GM21825 (cell line): ENCODE measurements around the gene MRPL45.

ENCODE experiments used
- ATAC-seq: cut with Tn5 transposase; IDR thresholded peaks from one replicate; pipeline ENCODE4 v1.9.1; 2021; ENCODE audit warnings: mild to moderate bottlenecking, moderate library complexity; ENCODE audit not compliant: unreplicated experiment

MRPL45 gene

GRCh38 chr17:38324772-38325171 lies 27.8 kb downstream of the MRPL45 start:
- no peak for ATAC-seq

GRCh38 chr17:38325221-38325851 lies 28.4 kb downstream of the MRPL45 start:
- no peak for ATAC-seq

GRCh38 chr17:38326996-38327792 lies 30.2 kb downstream of the MRPL45 start:
- ATAC-seq, result no peak

DNA sequence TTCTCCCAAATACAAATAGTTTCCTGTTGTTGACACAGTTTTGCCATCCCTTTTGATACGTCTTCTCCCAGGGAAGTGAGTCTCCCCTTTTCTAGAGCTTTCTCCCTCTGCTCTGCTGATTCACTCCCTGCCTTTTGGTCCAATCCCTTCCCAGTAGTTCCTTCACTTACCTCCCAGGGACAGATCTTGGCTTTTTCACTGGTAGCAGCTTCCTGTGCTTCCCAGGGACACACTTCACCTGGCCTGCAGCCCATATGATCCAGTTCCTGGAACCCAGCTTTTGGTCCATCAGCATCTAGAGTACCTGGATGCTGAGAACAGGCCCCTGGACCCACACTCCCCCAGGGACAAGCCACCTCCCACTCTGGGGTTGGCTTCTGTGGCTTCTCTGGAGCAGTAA lies 31.0 kb downstream of the MRPL45 start:
- no peak for ATAC-seq

DNA sequence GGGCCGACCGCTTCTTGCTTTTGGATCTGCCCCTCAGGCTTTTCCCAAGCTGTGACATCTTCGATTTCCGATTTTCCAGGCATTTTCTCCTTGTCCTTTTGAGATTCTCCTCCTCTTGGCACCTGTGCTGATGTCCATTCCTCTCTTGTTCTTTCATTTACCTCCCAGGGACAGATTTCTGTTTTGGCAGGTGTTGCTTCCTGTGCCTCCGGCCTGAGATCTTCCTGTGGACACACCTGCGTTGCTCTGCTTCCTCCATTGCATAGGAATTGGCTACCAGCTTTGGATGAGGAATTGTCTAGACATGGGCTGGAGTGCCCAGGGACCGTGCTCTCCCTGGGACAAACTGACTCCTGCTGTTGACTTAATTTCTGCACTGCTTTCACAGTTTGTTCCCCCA lies 31.7 kb downstream of the MRPL45 start:
- ATAC-seq, result no peak

DNA sequence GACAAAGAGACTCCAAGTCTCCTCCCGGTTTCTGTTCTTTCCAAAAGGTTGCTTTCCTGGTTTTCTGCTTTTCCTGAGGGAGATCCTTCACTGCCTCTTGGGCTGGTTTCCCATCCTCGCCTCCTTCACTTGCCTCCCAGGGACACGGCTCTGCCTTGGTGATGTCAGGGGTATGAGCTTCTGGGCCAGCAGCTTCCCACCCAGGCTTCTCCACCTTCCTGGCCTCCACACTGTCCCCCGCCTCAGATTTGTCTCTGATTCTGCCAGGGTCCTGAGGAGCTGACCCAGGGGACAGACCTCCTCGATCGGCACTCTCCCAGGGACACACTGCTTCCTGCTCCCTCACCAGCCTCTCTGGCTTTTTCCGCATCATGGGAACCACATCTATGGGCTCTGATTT lies 32.3 kb downstream of the MRPL45 start:
- ATAC-seq, result no peak

DNA sequence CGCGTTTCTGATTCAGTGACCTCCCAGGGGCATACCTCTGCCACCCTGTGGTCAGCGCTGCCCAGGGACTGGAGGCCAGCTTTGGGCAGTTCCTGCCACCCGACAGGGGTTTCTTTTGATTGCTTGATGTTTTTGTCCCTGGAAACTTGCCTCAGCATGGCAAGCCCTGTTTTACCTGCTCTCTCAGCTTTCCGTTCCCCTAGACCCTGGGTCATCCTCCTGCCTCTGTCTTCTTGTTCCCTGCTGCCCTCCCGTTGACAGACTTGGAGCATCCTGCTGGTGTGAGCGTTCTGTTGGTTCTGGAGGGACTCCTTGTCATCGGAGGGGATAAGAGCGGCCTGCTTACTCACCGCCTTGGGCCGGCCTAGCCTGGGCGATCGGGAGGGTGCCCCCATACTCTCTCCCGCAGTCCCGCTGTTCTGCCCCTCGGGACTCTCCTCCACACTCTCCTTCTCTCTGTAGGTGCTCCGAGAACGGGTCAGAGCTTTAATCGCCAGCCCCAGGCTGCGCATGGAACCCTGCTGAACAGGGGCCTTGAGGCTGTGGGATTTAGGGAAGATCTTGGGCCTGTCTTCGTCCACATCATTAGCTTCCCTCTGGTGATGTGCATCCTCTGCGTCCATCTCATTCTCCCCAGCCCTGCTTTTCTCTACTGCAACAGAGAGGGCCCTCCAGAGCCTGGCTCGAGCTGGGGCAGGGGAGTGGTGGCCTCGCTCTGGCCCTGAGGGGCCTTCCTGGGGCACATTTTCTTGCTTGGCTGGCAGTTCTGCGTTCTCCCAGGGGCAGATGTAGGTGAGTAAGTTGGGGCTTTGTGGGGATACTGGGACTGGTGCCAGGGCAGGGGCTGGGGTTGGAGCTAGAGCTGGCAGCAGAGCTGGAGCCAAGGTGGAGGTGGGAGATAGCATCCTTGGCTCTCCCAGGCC lies 33.1 kb downstream of the MRPL45 start:
- ATAC-seq, result no peak

DNA sequence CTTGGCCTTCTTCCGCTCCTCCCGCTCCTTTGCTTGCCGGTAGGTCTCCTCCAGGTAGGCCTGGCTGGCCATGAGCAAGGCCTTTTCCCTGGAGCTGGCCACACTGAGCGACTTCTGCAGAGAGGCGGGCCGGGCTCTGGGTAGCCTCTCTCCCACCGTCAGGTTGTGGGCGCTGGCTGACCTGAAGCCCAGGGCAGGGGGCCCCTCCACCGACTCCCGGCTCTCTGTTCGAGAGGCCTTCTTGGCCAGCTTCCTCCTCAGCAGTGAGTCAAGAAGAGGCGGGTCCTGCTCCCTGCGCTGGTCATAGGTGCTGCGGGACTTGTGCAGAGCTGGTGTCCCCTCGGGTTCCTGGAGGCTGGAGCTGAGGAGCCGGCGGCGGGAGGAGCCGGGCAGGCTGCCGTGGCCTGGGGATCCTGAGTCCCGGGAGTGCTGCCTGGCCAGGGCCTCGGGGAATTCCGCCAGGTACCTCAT lies 34.0 kb downstream of the MRPL45 start:
- no peak for ATAC-seq

DNA sequence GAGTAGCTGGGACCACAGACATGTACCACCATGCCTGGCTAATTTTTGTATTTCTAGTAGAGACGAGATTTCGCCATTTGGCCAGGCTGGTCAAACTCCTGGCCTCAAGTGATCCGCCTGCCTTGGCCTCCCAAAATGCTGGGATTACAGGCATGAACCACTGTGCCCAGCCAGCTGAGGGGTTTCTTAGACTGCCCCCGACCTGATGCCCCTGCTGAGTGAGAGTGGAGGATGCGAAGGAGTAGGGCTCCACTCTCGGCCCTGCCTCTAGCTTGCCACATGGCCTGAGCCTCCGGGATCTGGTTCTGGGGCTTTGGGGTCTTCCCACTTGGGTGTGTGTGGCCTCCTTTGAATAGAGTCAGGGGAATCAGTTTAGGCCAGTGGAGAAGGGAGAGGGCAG lies 35.8 kb downstream of the MRPL45 start:
- no peak for ATAC-seq

GRCh38 chr17:38333635-38334295 lies 36.8 kb downstream of the MRPL45 start:
- ATAC-seq, result no peak

DNA sequence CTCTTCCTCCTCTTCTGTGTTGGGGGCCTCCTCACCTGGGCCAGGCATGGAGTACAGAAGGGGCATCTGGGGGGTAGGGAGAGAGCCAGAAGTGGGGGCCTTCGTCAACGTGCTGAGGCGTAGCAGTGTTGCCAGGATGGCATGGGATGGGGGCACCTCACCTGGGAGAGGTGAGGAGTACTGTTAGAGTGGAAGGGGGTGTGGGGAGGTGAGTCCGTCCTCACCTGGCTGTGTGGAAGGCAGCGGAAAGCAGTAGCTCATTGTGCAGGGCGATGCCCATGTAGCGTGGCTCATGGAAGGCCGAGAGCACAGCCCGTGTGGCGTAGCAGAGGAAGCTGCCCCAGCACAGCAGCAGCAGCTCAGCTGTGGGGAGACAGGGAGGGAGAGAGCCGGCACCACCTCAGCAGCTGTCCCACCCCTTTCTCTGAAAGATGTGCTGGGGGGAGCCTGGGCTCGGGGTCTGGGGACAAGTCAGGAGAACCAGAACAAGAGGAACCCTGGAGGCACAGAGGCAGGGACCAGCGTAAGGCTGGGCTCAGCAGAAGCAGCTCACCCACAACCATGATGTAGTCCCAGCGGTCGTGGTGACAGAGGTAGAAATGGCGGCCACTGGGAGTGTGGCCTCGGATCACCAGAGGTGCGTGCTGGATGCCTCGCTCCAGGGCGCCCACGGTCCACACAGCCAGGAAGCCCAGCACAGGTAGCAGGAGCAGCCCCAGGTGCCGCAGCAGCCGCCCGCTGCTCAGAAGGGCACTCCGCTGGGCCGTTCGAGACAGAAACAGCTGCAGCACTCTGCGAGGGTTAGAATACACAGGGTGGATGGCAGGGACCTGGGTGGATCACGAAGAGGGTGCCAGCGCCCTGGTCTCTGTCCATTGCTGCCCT lies 37.8 kb downstream of the MRPL45 start:
- no peak for ATAC-seq

- no peak for ATAC-seq
Measured at GRCh38 chr17:38336838-38337237, 39.9 kb downstream of the MRPL45 start.

GRCh38 chr17:38338053-38338452 lies 41.1 kb downstream of the MRPL45 start:
- no peak for ATAC-seq

GRCh38 chr17:38338535-38338934 lies 41.6 kb downstream of the MRPL45 start:
- no peak for ATAC-seq

GRCh38 chr17:38339891-38340290 lies 42.9 kb downstream of the MRPL45 start:
- no peak for ATAC-seq

DNA sequence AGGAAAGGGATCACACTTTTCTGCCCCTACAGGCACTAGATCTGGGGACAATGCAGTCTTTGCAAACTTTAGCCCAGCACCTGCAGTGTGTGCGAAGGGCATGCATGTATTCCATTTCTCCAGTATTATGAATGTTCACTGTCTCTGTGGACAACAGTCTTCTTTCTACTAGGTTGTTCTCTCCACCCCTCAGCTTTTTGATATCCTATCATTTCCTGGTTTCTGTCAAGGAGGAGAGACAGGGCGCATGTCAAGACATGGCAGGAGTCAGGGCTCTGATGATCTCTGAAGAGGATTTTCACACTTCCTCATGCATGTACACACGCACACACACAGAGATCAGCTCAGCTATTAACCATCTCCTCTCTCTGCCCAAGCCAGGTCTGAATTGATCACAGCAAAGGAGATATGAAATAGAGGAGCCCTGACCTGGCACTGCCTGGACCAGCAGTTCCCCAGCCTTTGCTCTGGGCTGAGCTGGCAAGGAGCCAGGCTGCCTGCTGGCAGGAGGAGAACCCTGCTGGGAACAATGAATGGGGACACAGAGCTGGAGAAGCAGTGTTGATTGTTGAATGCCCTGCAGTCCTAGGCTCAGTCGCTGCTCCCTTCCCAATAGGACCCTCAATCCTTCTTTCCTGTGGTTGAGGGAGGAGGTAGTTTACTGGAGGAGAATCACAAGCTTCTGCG lies 44.2 kb downstream of the MRPL45 start:
- no peak for ATAC-seq

DNA sequence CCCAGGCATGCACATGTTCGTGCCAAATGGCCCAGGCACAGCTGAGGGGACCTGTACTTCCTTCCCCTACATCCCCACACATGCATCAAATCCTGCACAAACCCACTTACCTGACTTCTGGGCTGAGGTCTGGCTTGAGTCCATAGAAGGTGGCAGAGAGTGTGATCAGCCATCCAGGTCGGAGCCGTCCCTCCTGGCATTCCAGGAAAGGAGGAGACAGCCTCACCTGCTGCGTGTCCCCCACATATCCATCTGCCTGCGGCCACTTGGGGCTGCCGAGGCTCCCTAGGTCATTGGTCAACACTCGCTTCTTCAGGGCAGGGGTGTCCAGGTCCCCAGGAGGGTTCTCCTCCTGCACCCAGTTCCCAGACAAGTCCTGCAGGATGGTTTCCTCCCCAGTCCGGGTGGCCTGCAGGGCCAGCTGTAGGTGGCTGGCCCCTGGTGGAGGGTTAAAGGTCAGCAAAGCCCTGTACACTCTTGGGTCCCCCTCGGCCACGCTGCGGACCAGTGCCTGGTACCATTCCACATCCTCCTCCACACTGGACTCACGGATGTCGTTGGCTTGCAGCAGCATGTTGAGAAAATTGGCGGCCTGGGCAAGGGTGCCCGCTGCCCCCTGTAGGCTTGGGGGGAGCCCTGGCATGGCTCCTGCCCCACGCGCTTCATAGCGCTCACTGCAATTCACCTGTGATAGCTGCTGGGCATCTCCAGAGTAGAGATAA lies 46.1 kb downstream of the MRPL45 start:
- no peak for ATAC-seq

- no peak for ATAC-seq
Measured at GRCh38 chr17:38343608-38344419, 46.8 kb downstream of the MRPL45 start, which contains the start of gene GPR179. TSS of gene GPR179 (minus strand) at chr17:38343956. CDS start at chr17:38343789, 167 bp downstream.
